HFF-Myc (cell line): ENCODE measurements around the gene DAAM1.

ENCODE experiments used
- DNase-seq: peaks from one replicate; pipeline ENCODE4 v3.0.0-alpha.2; 2011; ENCODE audit warnings: low read depth; ENCODE audit errors: extremely low read depth
- H3K4me3 ChIP-seq: replicated peaks from 2 replicates; pipeline ENCODE4 v1.5.1; 2011; ENCODE audit warnings: low read depth, mild to moderate bottlenecking, control low read depth, low read length
- TF ChIP-seq, protein P1 (sequence below): IDR thresholded peaks from 2 replicates; pipeline ENCODE4 v1.5.1; 2012; ENCODE audit warnings: mild to moderate bottlenecking, low read depth, low read length, control low read depth; ENCODE audit errors: missing control alignments

Gene DAAM1

DNA sequence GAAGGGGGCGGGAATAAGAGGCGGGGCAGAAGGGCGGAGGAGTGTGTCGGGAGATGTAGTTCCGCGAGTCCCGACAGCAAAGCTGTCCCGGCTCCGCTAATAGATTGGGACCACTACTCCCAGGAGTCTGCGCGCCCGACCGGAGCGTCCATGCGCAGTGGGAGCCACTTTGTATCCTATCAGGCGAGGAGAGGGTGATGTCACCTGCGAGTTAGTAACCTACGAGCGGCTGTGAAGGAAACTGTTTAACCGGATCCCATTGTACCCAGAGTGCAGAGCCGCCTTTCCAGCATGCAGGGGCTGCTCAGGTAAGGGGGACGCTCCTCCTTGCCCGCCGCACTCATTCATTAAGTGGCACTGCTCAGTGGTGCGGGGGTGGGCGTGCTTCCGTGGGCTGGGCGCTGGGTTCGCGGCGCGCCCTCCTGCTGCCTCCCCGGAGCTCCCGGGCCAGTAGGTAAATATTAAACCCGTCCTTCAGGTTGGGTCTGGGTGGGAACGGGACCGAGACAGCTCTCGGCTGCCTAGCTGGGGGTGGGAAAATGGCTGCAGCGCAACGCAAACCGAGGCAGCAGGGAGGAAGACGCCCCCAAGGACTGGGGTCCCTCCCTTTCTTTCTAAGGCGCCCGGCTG is at the start of gene DAAM1:
Gene DAAM1, plus strand, starts transcription at position 207 of the 630 bp plus-strand sequence. CDS start 74,811 bp downstream, outside the sequence.
- DNase-seq: peak; percentile 89
- TF ChIP-seq, protein P1, sequence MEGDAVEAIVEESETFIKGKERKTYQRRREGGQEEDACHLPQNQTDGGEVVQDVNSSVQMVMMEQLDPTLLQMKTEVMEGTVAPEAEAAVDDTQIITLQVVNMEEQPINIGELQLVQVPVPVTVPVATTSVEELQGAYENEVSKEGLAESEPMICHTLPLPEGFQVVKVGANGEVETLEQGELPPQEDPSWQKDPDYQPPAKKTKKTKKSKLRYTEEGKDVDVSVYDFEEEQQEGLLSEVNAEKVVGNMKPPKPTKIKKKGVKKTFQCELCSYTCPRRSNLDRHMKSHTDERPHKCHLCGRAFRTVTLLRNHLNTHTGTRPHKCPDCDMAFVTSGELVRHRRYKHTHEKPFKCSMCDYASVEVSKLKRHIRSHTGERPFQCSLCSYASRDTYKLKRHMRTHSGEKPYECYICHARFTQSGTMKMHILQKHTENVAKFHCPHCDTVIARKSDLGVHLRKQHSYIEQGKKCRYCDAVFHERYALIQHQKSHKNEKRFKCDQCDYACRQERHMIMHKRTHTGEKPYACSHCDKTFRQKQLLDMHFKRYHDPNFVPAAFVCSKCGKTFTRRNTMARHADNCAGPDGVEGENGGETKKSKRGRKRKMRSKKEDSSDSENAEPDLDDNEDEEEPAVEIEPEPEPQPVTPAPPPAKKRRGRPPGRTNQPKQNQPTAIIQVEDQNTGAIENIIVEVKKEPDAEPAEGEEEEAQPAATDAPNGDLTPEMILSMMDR: no peak
- peak within 1 kb of the TSS; percentile 81 for H3K4me3 ChIP-seq

DNA sequence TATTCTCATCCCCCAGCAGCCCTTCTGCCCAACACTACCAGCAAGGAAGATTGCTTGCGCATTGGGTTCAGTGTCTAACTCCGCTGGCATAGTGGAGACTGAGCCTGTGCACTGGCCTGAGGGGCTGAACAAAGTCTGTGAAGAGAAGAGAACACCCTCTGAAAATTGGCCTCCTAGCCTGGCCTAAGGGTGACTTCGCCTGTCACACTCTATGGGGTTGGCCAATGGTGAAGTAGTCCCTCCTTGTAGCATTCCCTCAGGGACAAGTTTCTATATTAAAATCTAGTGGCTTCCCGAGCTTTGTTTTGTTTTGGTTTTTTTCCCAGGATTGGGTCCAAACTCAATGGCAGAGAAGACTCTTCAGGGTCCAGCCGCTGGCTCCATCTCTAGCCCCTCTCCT is 49.1 kb upstream of the DAAM1 start:
- no peak overlapping the region for H3K4me3 ChIP-seq
- TF ChIP-seq, protein P1: no peak
- DNase-seq: no peak

DNA sequence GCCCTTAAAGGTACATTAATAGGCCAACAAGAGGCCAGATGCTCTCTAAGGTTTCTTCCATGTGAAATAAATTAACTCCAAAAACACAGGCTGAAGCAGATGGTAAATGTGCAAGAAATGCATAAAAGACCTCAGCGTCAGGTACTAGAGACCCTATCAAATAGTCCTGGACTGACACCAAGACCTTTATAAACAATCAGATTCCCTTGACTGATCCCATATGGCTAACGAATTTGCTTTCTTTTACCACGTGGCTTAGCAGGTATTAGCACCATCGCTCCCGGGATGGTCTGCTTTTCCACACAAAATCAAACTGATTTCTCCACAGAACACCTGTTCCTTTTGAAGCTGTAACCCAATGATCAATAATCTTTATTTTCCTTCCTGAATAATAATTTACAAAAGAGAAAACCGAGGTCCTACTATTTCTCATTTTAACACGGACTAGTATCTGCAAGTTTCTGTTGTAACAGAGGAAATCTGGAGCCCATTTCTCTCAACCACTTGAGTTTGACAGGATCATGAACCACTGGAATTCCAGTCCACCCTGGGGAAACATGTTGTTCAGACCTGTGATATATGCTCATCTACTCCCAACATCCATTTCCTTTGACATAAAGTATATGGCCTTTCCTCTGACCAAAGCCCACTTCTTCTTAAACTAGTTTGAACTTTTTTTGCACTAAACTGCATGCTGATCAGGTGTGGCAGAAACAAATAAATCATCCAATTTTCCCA is 48.2 kb upstream of the DAAM1 start:
- no peak overlapping the region for H3K4me3 ChIP-seq
- DNase-seq: no peak
- TF ChIP-seq, protein P1: no peak

DNA sequence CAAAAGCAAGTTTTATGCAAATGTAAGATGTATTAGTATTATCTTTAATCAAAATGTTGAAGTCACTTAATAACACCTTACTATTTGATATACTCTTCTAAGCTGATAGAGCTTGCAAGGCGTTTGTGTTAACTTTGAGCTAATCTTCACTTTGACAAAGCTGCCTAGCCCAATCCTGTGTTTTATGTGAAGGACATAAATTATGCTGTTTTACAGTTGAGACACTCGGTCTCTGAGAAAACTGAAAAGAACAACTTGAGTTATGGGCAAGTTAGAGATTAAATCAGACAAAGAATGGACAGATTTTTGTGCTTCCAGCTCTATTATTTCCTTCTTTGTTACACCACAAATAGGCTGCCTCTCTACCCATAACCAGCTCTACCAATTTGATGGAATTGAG is 42.0 kb upstream of the DAAM1 start:
- TF ChIP-seq, protein P1: no peak
- DNase-seq: no peak

DNA sequence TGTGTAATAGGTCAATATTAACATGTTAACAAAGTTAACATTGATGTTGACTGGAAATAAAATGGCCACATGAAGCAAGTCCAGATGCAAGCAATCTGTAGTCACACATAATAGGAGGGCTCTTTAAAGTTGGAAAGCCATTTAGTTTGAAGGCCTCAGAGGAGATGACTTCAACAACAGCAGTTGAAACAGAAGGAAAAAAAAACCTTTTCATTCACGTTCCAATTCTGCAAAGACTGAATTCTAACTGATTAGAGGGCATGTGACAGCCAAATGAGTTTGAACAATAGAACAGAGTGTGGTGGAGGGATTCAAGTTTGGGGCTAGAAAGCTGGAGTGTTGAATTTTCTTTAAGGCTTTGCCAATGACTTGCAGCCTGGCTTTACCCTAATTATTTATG is 41.5 kb upstream of the DAAM1 start:
- no peak overlapping the region for H3K4me3 ChIP-seq
- no peak for DNase-seq
- TF ChIP-seq, protein P1: no peak

More for the DNA sequence above, 42.0 kb upstream of the DAAM1 start:
- no peak overlapping the region for H3K4me3 ChIP-seq

DNA sequence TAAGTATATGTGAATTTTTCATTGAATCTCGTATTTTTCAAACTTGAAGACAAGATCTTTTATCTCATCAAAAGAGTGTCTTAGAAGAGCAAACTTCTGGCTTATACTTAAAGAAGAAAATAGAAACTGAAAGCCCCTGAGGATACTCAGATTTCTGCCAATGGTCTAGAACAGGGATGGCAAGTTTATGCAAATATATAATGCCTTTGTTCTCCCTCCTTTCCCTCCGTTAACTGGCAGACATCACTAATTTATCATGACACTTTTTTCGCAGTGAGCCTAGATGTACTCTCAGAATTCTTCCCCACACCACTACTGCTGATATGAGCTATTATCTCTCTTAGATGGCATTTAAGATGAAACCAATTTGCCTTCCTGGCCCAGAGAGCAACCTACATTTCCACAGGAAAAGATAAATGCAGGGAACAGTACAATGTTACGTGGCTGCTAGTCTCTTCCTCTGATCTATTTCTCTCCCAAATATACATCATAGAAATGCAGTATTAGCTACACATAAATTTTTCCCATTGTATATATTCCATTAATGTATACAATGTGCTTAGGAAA is 40.0 kb upstream of the DAAM1 start:
- H3K4me3 ChIP-seq: no peak overlapping the region
- no peak for DNase-seq
- TF ChIP-seq, protein P1: no peak
